Fibroblast of mammary gland (primary cell): ENCODE measurements around the gene TBC1D20.

Experiments used
- DNase-seq: peaks from one replicate; pipeline ENCODE4 v3.0.0-alpha.2; 2010; ENCODE audit warnings: low read depth
- H3K4me3 ChIP-seq: 2 replicates; pipeline ENCODE4 v1.5.1; 2011; ENCODE audit warnings: low read depth, mild to moderate bottlenecking, low read length, moderate library complexity; ENCODE audit not compliant: control insufficient read depth
- CTCF ChIP-seq: conservative IDR thresholded peaks from 2 replicates; pipeline ENCODE4 v1.5.1; 2011; ENCODE audit warnings: low read depth, low read length, inconsistent platforms; ENCODE audit not compliant: control insufficient read depth, insufficient read depth

Gene TBC1D20

GRCh38 chr20:426566-426965 is 35.8 kb downstream of the TBC1D20 start:
- TF ChIP-seq CTCF: no peak
- no peak for DNase-seq

GRCh38 chr20:421685-422250 is 40.6 kb downstream of the TBC1D20 start:
- no peak overlapping the region for H3K4me3 ChIP-seq
- no peak for TF ChIP-seq CTCF
- no peak for DNase-seq

More at GRCh38 chr20:426566-426965, 35.8 kb downstream of the TBC1D20 start:
- no peak overlapping the region for H3K4me3 ChIP-seq

- H3K4me3 ChIP-seq: no peak overlapping the region
- DNase-seq: no peak
- no peak for TF ChIP-seq CTCF
These were observed 41.4 kb downstream of the TBC1D20 start for GRCh38 chr20:420721-421574.

- DNase-seq: no peak
- H3K4me3 ChIP-seq: no peak overlapping the region
- no peak for TF ChIP-seq CTCF
These were observed 42.1 kb downstream of the TBC1D20 start for GRCh38 chr20:420166-420620.

- TF ChIP-seq CTCF: no peak
- DNase-seq: no peak
- H3K4me3 ChIP-seq: no peak overlapping the region
These were observed 42.7 kb downstream of the TBC1D20 start for GRCh38 chr20:419556-420165.

- H3K4me3 ChIP-seq: no peak overlapping the region
- DNase-seq: no peak
- no peak for TF ChIP-seq CTCF
These were observed 43.4 kb downstream of the TBC1D20 start for GRCh38 chr20:418858-419365.
